Mucosa of gallbladder (tissue), 1 donor: Measurements from ENCODE around the gene KIF19. TPM values are rescaled to one million over a fixed set of nuclear protein-coding genes. Genes with fewer than 3 reads are reported as not detected.
"Not testable (repeated sequence)": the region's sequence is repeated elsewhere in the genome, so short reads cannot be mapped to it uniquely, and the experiment has no call there.

Source experiments
- DNase-seq: peaks from one replicate; pipeline ENCODE4 v3.0.0-alpha.2; 2020; ENCODE audit warnings: low spot score
- total RNA-seq: library from RNA; stranded (reverse); gene quantifications from one replicate; pipeline ENCODE4 v1.2.1, GENCODE V29; 2021
- donor health status: DM: no; HTN: no; CAD: no.

KIF19 gene
- total RNA-seq, 1 donor from 2014 or later: 0.32 TPM

DNA sequence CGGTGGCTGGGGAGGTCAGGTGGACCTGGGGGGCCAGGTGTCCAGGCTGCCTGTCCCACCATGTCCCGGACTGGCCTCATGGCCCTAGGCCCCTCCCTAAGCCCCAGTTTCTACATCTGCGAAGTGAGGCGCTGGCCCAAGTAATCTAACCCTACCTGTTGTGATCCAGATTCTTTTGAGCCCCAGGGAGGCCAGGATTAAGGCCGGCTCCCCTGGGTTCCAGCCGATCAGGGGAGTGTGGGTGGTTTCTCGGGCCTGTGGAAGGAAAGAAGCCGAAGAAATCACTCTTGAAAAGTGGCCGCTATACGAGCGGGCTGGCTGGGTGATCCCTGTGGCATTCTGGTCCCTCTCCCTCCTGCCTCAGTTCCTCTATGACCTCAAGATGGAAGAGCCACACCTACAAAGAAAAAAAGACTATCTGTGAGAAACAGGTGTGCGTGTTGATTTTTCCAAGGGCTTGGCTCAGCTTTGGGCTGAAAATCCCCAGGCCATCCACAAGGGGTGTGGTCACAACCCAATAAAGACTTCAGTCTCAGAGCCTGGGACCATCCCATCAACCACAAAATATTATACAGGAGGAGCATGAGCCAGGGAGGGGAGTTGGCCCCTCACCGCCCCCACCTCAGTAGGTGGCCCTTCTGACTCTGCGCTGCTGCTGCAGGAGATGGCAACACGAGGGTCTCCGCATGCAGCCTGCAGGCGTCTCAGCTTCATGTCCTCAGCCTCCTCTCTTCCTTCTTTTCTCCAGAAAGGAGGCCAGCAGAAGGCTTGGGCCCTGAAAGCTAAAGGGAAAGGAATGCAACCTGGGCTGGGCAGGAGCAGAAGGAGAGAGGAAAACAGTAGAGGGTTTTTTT, 61.6 kb downstream of the KIF19 start:
- no peak for DNase-seq

DNA sequence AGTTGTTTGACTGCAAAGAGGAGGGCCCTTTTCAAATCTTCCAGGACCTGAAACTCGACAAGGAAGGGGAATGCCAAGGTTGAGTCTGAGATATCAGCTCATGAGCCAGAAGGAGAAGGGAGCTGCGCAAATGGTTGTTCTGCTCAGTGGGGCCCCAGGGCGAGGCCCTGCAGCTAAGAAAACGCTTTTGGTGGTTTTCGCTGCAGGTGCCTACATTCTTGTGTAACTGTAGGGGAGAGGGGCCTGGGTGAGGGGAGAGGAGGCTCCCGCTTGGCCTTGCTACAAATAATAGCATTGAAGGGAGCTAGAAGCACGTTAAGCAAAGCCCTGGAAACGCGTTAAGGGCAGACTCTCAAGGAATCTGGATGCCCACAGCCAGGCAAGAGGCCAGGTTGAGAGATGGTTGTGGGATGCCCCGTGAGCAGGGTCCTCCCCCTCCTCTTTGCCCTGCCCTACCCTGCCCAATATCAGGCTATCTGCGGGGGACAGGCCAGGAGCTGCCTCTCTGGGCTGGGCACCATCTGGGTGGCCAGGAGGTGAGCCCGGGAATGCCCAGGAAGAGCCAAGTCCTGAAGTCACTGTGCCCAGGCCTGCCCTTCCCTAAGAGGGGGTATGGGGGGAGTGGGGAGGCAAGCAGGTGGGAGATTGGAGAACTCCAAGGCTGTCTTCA, 63.2 kb downstream of the KIF19 start:
- no peak for DNase-seq

DNA sequence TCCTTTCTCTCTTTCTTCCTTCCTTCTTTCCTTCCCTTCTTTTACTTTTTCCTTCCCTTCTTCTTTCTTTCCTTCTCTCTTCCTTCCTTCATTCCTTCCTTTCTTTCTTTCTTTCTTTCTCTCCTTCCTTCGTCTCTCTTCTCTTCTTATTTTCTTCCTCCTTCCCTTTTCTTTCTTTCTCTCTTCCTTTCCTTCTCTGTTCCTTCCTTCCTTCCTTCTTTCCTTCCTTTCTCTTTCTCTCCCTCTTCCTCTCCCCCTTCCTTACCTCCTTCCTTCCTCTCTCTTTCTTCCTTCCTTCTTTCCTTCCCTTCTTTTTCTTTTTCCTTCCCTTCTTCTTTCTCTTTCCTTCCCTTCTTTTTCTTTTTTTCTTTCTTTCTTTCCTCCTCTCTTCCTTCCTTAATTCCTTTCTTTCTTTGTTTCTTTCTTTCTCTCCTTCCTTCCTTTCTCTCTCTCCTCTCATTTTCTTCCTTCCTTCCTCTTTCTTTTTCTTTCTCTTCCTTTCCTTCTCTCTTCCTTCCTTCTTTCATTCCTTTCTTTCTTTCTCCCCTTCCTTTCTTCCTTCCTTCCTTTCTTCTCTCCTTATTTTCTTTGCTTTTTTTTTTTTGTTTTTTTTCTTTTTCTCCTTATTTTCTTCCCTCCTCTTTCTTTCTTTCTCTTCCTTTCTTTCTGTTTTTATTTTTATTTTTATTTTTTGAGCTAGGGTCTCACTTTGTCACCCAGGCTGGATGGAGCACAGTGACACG, 64.1 kb downstream of the KIF19 start:
- DNase-seq: no peak

DNA sequence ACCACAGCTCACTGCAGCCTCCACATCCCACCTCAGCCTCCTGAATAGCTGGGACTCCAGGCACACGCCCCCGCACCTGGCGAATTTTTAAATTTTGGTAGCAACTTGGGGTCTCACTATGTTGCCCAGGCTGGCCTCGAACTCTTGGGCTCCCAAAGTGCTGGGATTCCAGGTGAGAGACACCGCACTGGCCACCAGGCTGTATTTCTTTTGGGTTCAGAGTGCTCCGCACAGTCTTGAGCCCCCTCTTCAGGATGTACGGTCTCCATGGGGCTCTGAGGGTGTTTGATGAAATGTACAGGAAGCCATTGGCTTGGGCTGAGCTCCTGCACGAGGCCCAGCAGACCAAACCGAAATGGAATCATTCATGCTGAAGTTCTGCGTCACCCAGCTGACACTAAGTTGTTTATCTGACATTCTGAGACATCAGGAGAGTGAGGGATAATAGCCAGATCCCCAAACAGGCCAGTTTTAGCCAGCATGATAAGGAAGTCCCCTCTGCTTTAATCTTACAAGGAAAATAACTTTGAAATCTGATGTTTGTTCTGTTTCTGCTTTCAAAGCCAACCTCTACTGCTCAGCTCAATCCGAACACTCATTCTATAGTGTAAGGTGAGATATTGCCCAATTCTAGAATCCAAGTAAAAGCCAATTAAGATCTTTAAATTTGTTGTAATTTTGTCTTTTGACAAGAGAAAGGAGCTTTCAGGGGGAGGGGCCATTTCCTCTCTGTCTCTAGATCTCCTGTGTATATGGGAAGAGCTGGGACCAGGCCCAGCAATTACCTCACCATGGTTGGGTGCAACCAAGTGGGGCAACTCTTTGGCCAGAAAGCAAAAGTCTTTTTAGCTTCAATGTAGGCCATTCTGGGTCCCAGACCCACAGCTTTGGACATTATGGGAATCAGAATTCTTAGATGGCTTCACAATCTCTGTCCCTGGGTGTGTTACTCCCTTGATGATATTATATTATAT, 64.9 kb downstream of the KIF19 start:
- DNase-seq: no peak

DNA sequence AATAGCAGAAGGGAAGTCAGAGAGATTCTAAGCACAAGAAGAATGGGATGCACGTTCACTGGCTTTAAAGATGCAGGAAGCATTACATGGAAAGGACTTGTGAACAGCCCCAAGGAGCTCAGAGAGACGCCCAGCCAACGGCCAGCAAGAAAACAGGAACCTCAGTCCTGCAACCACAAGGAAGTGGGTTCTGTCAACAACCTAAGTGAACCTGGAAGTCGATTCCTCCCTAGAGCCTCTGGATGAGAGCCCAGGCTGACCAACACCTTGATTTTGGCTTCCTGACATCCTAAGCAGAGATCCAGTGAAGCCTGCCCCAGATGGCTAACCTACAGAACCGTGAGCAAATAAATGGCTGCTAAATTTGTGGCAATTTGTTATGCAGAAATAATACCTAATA, 65.7 kb downstream of the KIF19 start:
- DNase-seq: no peak

DNA sequence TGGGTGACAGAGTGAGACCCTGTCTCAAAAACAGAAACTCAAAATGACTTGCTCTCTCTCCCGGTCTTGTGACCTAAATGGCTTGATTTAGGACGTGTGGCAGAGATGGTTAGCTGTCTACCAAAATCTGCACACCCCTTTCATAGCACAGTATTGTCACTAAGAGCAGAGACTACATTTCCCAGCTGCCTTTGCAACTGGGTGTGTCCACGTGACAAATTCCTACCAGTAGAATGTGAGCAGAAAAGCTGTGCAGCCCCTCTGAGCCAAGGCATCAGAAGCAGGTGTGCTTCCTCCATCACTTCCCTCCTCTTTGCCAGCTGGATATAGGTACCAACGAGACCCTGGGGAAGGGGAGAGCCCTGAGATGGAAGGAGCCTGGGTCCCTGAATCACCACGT, 66.8 kb downstream of the KIF19 start:
- DNase-seq: no peak

DNA sequence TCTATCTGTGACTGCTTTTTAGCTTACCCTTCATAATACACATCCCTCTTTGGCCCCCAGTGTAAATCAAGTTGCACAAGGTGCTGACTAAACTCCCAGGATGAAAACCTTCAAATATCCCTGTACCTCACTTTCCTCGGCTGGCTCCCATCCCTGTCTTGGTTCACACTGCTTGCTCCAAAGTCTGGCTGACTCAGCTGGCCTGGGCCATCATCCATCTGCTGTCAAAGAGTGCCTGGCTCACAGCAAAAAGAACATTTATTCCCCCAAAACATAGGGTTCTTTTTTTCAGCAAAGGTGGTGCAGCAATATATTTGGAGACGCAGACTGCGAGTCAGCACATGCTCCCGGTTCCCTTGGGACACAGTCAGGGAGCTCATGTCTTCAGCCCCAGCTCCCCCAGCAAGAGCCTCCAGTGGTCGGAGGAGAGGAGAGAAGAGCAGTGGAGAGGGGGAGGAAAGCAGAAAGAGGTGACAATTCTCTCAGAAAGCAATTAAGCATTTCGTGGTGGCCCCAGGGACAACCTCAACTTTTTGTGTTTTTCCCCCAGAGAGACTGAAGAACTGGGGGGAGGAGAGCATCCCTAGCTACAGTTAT, 67.4 kb downstream of the KIF19 start:
- DNase-seq: no peak

DNA sequence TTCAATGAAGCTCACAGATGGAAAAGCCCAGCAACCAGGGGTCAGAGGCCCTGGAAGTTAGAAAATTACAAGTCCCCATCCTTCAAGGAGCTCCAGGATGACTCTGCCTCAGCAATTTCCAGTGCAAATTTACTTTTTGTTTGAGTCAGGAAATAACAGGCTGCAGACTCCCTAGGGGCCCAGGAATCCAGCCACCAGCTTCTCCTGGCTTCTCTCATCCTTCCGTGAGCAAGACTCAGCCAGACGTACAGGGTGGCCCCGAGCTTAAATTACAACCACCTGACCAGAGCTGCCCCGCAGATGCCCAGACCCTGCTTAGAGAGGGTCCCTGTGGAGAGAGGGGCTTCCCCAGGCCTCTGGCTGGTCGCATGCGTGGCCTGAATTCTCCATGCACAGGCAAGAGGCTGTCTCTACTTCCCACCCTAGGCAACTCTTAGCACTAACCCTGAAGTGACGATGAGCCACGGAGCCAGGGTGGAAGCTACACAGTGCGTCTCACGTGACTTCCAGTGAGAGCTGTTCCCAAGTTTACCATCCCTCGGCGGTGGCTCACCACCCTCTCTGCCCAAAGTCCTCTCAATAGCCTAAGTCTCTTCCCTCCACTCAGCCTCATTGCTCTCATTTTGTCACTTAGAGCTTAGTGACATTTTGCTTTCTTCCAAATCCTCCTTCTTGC, 68.4 kb downstream of the KIF19 start:
- no peak for DNase-seq

DNA sequence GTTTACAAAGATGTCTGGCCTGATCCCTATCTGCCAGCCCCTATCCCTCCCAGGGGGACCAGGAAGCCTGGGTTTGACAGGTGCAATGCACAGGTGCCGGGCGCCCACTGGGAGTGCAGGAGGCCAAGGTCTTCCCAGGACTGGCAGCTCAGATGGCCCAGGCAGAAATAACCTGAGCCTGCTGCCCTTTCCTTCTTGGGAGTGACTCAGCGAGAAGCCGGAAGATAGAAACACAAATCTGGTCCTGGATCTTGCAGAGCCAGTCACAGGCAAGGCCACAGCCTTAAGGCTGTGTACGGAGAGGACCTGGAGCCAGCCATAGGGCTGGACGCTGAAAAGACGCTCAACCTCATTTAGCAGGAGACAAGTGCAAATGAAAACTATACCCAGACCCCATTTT, 69.0 kb downstream of the KIF19 start:
- no peak for DNase-seq

DNA sequence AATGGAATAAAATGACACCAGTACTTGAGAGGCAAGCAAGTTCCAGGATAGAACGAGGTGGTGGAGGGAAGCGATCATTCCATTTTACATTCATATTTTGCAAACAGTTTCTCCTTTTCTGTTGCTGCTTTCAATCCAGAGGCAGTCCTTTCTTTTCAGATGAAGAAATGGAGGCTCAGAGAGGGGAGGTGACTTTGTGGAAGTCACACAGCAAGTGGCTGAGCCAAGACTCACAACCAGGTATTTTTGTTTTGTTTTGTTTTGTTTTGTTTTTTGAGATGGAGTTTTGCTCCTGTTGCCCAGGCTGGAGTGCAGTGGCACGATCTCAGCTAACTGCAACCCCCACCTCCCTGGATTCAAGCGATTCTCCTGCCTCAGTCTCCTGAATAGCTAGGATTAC, 70.5 kb downstream of the KIF19 start:
- no peak for DNase-seq

DNA sequence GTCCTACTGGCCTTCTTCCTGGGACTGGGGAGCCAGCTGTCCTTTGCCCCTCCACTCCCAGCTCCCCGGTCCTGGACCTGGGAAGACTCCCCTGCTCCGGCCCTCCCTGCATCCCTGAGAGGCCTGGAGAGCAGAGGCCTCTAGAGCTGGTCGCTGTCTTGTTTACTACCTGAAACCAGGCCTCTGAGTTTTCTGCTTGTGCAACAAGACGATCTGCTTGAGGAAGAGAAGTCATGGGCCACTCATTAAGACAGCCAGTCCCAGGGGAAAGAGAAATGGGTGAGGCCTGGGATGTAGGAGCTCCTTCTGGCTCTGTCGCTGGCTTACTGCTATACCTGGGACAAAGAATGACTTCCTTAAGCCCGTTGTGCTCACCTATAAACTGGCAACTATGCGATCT, 76.0 kb downstream of the KIF19 start:
- DNase-seq: no peak

DNA sequence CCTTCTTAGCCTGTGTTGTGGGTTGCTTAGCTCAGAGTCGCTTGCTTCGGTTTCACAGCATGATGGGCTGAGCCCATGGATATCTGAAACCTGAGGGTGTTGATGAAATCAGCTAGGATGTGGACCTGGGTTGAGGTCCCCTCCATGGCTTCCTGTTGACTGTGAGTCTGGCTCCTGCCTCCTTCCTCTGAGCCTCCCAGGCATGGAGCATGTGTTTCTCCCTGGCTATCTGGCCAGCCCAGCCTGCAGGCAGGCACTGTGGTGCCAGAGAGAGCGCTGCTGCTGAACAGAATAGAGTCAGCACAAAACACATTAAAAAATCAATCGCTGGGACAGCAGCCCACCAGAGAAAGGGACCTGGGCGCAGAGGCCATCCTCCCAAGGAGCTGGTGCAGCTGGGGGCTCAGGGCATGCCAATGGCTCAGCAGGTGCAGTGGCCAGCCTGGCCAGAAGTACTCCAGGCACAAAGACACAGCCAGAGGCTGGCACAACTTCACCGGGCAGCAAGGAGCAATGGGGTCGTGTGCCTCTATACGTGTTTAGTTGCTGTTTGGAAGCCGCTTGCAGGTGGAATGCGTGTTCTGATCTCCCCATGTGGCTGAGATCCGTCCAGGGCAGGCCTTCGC, 77.6 kb downstream of the KIF19 start:
- DNase-seq: no peak

DNA sequence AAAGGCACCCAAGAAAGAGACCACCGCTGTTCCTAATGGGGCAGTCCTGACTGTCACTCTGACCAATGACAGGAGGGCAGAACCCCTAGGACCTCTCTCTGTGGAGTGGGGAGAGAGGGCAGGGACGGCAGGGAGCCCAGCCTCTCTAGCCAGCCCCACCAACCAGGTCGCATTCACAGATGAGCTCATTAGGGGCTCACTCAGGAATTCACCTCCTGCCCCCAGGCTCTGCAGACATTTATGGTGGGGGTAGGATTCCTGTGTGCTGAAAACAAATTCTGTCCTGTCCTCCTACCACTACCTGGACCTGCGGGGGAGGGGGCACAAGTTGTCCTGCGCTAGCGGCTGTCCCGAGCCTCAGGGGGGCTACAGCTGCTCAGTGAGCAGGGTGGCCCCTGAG, 78.2 kb downstream of the KIF19 start:
- DNase-seq: no peak

DNA sequence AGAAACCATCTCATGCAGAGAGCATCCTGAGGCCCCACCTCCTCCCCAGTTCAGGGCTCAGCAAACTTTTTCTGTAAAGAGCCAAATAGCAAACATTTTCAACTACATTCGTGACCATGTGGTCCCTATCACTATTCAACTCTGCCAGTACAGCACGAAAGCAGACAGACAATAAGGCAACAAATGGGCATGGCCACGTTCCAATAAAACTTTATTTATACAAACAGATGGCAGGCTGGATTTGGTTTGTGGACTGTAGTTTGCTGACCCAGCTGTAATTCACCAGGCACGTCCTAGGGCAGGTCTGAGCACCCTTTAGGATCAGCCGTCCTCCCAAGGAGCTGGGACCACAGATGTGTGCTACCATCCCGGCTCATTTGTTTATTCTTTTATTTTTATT, 78.8 kb downstream of the KIF19 start:
- no peak for DNase-seq

DNA sequence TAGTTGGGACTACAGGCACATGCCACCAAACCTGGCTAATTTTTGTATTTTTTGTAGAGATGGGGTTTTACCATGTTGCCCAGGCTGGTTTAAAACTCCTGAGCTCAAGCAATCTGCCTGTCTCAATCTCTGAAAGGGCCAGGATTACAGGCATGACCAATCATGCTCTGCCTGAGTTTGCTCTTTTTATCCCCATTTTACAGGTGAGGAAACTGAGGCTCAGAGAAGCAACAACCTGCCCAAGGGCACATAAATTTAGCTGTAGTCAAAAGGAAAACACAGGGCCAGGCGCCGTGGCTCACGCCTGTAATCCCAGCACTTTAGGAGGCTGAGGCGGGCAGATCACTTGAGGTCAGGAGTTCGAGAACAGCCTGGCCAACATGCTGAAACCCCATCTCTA, 79.3 kb downstream of the KIF19 start:
- not testable (repeated sequence) for DNase-seq

Other genes starting within 250 kb of the KIF19 start
- gene RPL38, start 122.5 kb upstream of the KIF19 start, total RNA-seq: 627 TPM
- 6.9 TPM for gene TTYH2, start 112.7 kb upstream of the KIF19 start, total RNA-seq
- 0.32 TPM for gene DNAI2, start 52.0 kb upstream of the KIF19 start, total RNA-seq
- not detected for gene BTBD17, start 35.6 kb downstream of the KIF19 start, total RNA-seq
- gene GPR142, start 41.3 kb downstream of the KIF19 start, total RNA-seq: 0.20 TPM
- 148 TPM for gene GPRC5C, start 105.9 kb downstream of the KIF19 start, total RNA-seq
- 15.2 TPM for gene CD300A, start 140.4 kb downstream of the KIF19 start, total RNA-seq
- gene CD300LB, start 205.2 kb downstream of the KIF19 start, total RNA-seq: 0.49 TPM
- gene CD300C, start 219.9 kb downstream of the KIF19 start, total RNA-seq: 2.9 TPM
- gene CD300H, start 241.3 kb downstream of the KIF19 start, total RNA-seq: not detected